Neural progenitor cell (in vitro differentiated cells): ENCODE measurements around the gene TBC1D9B.

ENCODE experiments used
- CTCF ChIP-seq: fragments of 200-600 bp; sonication (generic); IDR thresholded peaks from 2 replicates; pipeline ENCODE4 v1.5.1; 2017; ENCODE audit warnings: antibody characterized with exemption, mild to moderate bottlenecking
- EZH2 ChIP-seq: fragments of 200-600 bp; sonication (generic); IDR thresholded peaks from 2 replicates; pipeline ENCODE4 v1.6.1; 2017; ENCODE audit warnings: antibody characterized with exemption, mild to moderate bottlenecking, moderate library complexity

GRCh38 chr5:179954434-179954833, 46.7 kb upstream of the TBC1D9B start:
- TF ChIP-seq CTCF: no peak
- TF ChIP-seq EZH2: no peak
